Astrocyte (in vitro differentiated cells and primary cell): ENCODE measurements around the gene COL6A5. TPM values are rescaled to one million over a fixed set of nuclear protein-coding genes. Genes with fewer than 3 reads are reported as not detected.

Experiments
- DNase-seq: peaks from one replicate; pipeline ENCODE4 v3.0.0-alpha.2; 2010; ENCODE audit warnings: low read depth
- FAIRE-seq: peaks from 2 replicates; lab custom pipeline; 2011; peaks lifted over from hg19 to GRCh38; lab: Jason Lieb, UNC
- H2AFZ ChIP-seq: 2 replicates; pipeline ENCODE4 v1.6.0; 2012; ENCODE audit warnings: low read depth, low read length, inconsistent platforms
- H3K27ac ChIP-seq: 2 replicates; pipeline ENCODE4 v1.5.1; 2011; ENCODE audit warnings: low read depth, low read length, inconsistent platforms
- H3K27me3 ChIP-seq: 2 replicates; pipeline ENCODE4 v1.6.0; 2011; ENCODE audit warnings: low read length, inconsistent platforms; ENCODE audit not compliant: insufficient read depth
- H3K36me3 ChIP-seq: 2 replicates; pipeline ENCODE4 v1.5.1; 2011; ENCODE audit warnings: low read length, inconsistent platforms; ENCODE audit not compliant: insufficient read depth
- H3K4me1 ChIP-seq: 2 replicates; pipeline ENCODE4 v1.5.1; 2011; ENCODE audit warnings: low read length, inconsistent platforms; ENCODE audit not compliant: insufficient read depth
- H3K4me2 ChIP-seq: 2 replicates; pipeline ENCODE4 v1.6.0; 2012; ENCODE audit warnings: low read length, inconsistent platforms
- H3K4me3 ChIP-seq: 2 replicates; pipeline ENCODE4 v1.5.1; 2011; ENCODE audit warnings: low read depth, mild to moderate bottlenecking, low read length, inconsistent platforms; ENCODE audit not compliant: insufficient read depth
- H3K79me2 ChIP-seq: 2 replicates; pipeline ENCODE4 v1.6.0; 2012; ENCODE audit warnings: mild to moderate bottlenecking, low read length, inconsistent platforms; ENCODE audit not compliant: insufficient read depth
- H3K9ac ChIP-seq: 2 replicates; pipeline ENCODE4 v1.6.0; 2012; ENCODE audit warnings: mild to moderate bottlenecking, low read length, inconsistent platforms
- H3K9me3 ChIP-seq: 2 replicates; pipeline ENCODE4 v1.5.1; 2012; ENCODE audit warnings: low read depth, mild to moderate bottlenecking, low read length, inconsistent platforms; ENCODE audit not compliant: insufficient read depth
- H4K20me1 ChIP-seq: 2 replicates; pipeline ENCODE4 v1.6.0; 2012; ENCODE audit warnings: low read length, inconsistent platforms; ENCODE audit not compliant: insufficient read depth
- H3K27ac Mint-ChIP-seq: one replicate; pipeline ENCODE4 v1.8.0; 2021; ENCODE audit warnings: mild to moderate bottlenecking, mixed read lengths; ENCODE audit not compliant: unreplicated experiment
- H3K27me3 Mint-ChIP-seq: one replicate; pipeline ENCODE4 v1.8.0; 2021; ENCODE audit warnings: low read depth, mixed read lengths; ENCODE audit not compliant: unreplicated experiment
- H3K36me3 Mint-ChIP-seq: one replicate; pipeline ENCODE4 v1.8.0; 2021; ENCODE audit warnings: low read depth, mixed read lengths; ENCODE audit not compliant: unreplicated experiment
- H3K4me1 Mint-ChIP-seq: one replicate; pipeline ENCODE4 v1.8.0; 2021; ENCODE audit warnings: low read depth, mixed read lengths; ENCODE audit not compliant: unreplicated experiment
- H3K4me3 Mint-ChIP-seq: one replicate; pipeline ENCODE4 v1.8.0; 2021; ENCODE audit warnings: mild to moderate bottlenecking, moderate library complexity, mixed read lengths; ENCODE audit not compliant: unreplicated experiment
- H3K9me3 Mint-ChIP-seq: one replicate; pipeline ENCODE4 v1.8.0; 2021; ENCODE audit warnings: mild to moderate bottlenecking, mixed read lengths; ENCODE audit not compliant: unreplicated experiment
- CTCF ChIP-seq: IDR thresholded peaks from 2 replicates; pipeline ENCODE4 v1.5.1; 2011; ENCODE audit warnings: low read depth, mild to moderate bottlenecking, inconsistent platforms, low read length, moderate library complexity; ENCODE audit not compliant: insufficient read depth
- EZH2 ChIP-seq: IDR thresholded peaks from 2 replicates; pipeline ENCODE4 v1.6.1; 2012; ENCODE audit warnings: mild to moderate bottlenecking, low read length, inconsistent platforms; ENCODE audit not compliant: insufficient read depth
- total RNA-seq: library from RNA; stranded (reverse); gene quantifications from 2 replicates; pipeline ENCODE4 v1.2.1, GENCODE V29; 2021

COL6A5 gene
- total RNA-seq, 1 donor from 2014 or later: 0.02 TPM

- Mint-ChIP-seq H3K27ac (no peak overlapping the region), H3K4me3 (no peak overlapping the region), H3K27me3 (no peaks in the 10 kb centered on the region), H3K4me1 (peaks cover 6% of the 10 kb centered on the region), H3K36me3 (no peaks in the 10 kb centered on the region), H3K9me3 (no peaks in the 10 kb centered on the region)
- H3K9me3 ChIP-seq: no peaks in the 10 kb centered on the region
- H3K4me1 ChIP-seq: no peaks in the 10 kb centered on the region
- FAIRE-seq (no peak), DNase-seq (no peak)
- no peak overlapping the region for H3K4me3 ChIP-seq
- H3K79me2 ChIP-seq: no peaks in the 10 kb centered on the region
- no peaks in the 10 kb centered on the region for H4K20me1 ChIP-seq
- no peaks in the 10 kb centered on the region for H3K27me3 ChIP-seq
- H3K4me2 ChIP-seq: no peak overlapping the region
- H2AFZ ChIP-seq: no peak overlapping the region
- no peaks in the 10 kb centered on the region for H3K36me3 ChIP-seq
- no peak overlapping the region for H3K9ac ChIP-seq
- H3K27ac ChIP-seq: no peak overlapping the region
- TF ChIP-seq EZH2: no peak
- TF ChIP-seq CTCF: no peak
Measured at GRCh38 chr3:130459944-130460343, 114.5 kb downstream of the COL6A5 start.

GRCh38 chr3:130462089-130462488 lies 116.6 kb downstream of the COL6A5 start:
- Histone ChIP-seq H3K27me3 (no peaks in the 10 kb centered on the region), H3K9ac (no peak overlapping the region), H3K4me1 (no peaks in the 10 kb centered on the region), H3K79me2 (no peaks in the 10 kb centered on the region), H3K27ac (no peak overlapping the region), H3K36me3 (no peaks in the 10 kb centered on the region), H3K4me3 (no peak overlapping the region), H3K4me2 (no peak overlapping the region), H3K9me3 (no peaks in the 10 kb centered on the region), H4K20me1 (no peaks in the 10 kb centered on the region), H2AFZ (no peak overlapping the region)
- H3K27ac Mint-ChIP-seq: no peak overlapping the region
- no peak for TF ChIP-seq CTCF
- no peak for TF ChIP-seq EZH2
- H3K9me3 Mint-ChIP-seq: no peaks in the 10 kb centered on the region
- H3K36me3 Mint-ChIP-seq: no peaks in the 10 kb centered on the region
- H3K4me3 Mint-ChIP-seq: no peak overlapping the region
- no peaks in the 10 kb centered on the region for H3K27me3 Mint-ChIP-seq
- FAIRE-seq (no peak), DNase-seq (no peak)
- peaks cover 6% of the 10 kb centered on the region for H3K4me1 Mint-ChIP-seq

GRCh38 chr3:130463221-130463620 lies 117.7 kb downstream of the COL6A5 start:
- Histone ChIP-seq H2AFZ (no peak overlapping the region), H3K4me2 (no peak overlapping the region), H3K4me1 (no peaks in the 10 kb centered on the region), H3K79me2 (no peaks in the 10 kb centered on the region), H3K9me3 (no peaks in the 10 kb centered on the region), H3K36me3 (no peaks in the 10 kb centered on the region), H3K4me3 (no peak overlapping the region), H3K27ac (no peak overlapping the region), H4K20me1 (no peaks in the 10 kb centered on the region), H3K9ac (no peak overlapping the region), H3K27me3 (no peaks in the 10 kb centered on the region)
- H3K36me3 Mint-ChIP-seq: no peaks in the 10 kb centered on the region
- H3K27me3 Mint-ChIP-seq: no peaks in the 10 kb centered on the region
- FAIRE-seq (no peak), DNase-seq (no peak)
- no peaks in the 10 kb centered on the region for H3K4me1 Mint-ChIP-seq
- H3K9me3 Mint-ChIP-seq: no peaks in the 10 kb centered on the region
- no peak overlapping the region for H3K27ac Mint-ChIP-seq
- no peak for TF ChIP-seq CTCF
- no peak overlapping the region for H3K4me3 Mint-ChIP-seq
